ENCODE results near the gene PMPCB. TPM values are rescaled to one million over a fixed set of nuclear protein-coding genes. Genes with fewer than 3 reads are reported as not detected.
"Not testable (repeated sequence)": the region's sequence is repeated elsewhere in the genome, so short reads cannot be mapped to it uniquely, and the experiment has no call there.

The PMPCB gene
- total RNA-seq, 1 donor from 2014 or later: 47.6 TPM

GRCh38 chr7:103273374-103273773 lies 23.9 kb upstream of the PMPCB start:
- not testable (repeated sequence) for H3K27ac Mint-ChIP-seq (ENCODE audit: unreplicated experiment); H3K4me3 Mint-ChIP-seq (ENCODE audit: unreplicated experiment); H3K9ac ChIP-seq (ENCODE audit: low read length); H3K36me3 ChIP-seq (ENCODE audit: insufficient read depth, low read length); H3K27me3 ChIP-seq (ENCODE audit: insufficient read depth, low read length); H3K36me3 Mint-ChIP-seq (ENCODE audit: low read depth, unreplicated experiment); H3K4me3 ChIP-seq (ENCODE audit: insufficient read depth, low read depth, low read length); H3K4me2 ChIP-seq (ENCODE audit: low read length); H3K79me2 ChIP-seq (ENCODE audit: insufficient read depth, low read length); DNase-seq (ENCODE audit: low read depth); H3K4me1 ChIP-seq (ENCODE audit: insufficient read depth, low read length); H3K9me3 ChIP-seq (ENCODE audit: insufficient read depth, low read depth, low read length); H3K9me3 Mint-ChIP-seq (ENCODE audit: unreplicated experiment); H4K20me1 ChIP-seq (ENCODE audit: insufficient read depth, low read length); H3K4me1 Mint-ChIP-seq (ENCODE audit: low read depth, unreplicated experiment); FAIRE-seq; H2AFZ ChIP-seq (ENCODE audit: low read depth, low read length); H3K27me3 Mint-ChIP-seq (ENCODE audit: low read depth, unreplicated experiment); H3K27ac ChIP-seq (ENCODE audit: low read depth, low read length)

- not testable (repeated sequence) for H3K4me1 Mint-ChIP-seq (ENCODE audit: low read depth, unreplicated experiment); FAIRE-seq; H3K9me3 Mint-ChIP-seq (ENCODE audit: unreplicated experiment)
Measured at GRCh38 chr7:103274867-103275266, 22.4 kb upstream of the PMPCB start.

GRCh38 chr7:103278195-103278594 lies 19.0 kb upstream of the PMPCB start:
- H3K79me2 ChIP-seq (ENCODE audit: insufficient read depth, low read length); H3K27ac Mint-ChIP-seq (ENCODE audit: unreplicated experiment); H3K4me1 Mint-ChIP-seq (ENCODE audit: low read depth, unreplicated experiment); H3K4me3 Mint-ChIP-seq (ENCODE audit: unreplicated experiment); H3K4me3 ChIP-seq (ENCODE audit: insufficient read depth, low read depth, low read length); FAIRE-seq; H3K9me3 ChIP-seq (ENCODE audit: insufficient read depth, low read depth, low read length); H3K4me1 ChIP-seq (ENCODE audit: insufficient read depth, low read length); H4K20me1 ChIP-seq (ENCODE audit: insufficient read depth, low read length); H3K27me3 Mint-ChIP-seq (ENCODE audit: low read depth, unreplicated experiment); H3K9ac ChIP-seq (ENCODE audit: low read length); H3K36me3 ChIP-seq (ENCODE audit: insufficient read depth, low read length); H3K4me2 ChIP-seq (ENCODE audit: low read length); H2AFZ ChIP-seq (ENCODE audit: low read depth, low read length); H3K27me3 ChIP-seq (ENCODE audit: insufficient read depth, low read length); H3K9me3 Mint-ChIP-seq (ENCODE audit: unreplicated experiment); H3K27ac ChIP-seq (ENCODE audit: low read depth, low read length); H3K36me3 Mint-ChIP-seq (ENCODE audit: low read depth, unreplicated experiment); DNase-seq (ENCODE audit: low read depth): not testable (repeated sequence)

More at GRCh38 chr7:103274867-103275266, 22.4 kb upstream of the PMPCB start:
- H4K20me1 ChIP-seq (ENCODE audit: insufficient read depth, low read length); H3K4me3 ChIP-seq (ENCODE audit: insufficient read depth, low read depth, low read length); DNase-seq (ENCODE audit: low read depth); H3K27me3 Mint-ChIP-seq (ENCODE audit: low read depth, unreplicated experiment); H3K4me2 ChIP-seq (ENCODE audit: low read length); H3K4me3 Mint-ChIP-seq (ENCODE audit: unreplicated experiment); H3K27ac ChIP-seq (ENCODE audit: low read depth, low read length); H3K79me2 ChIP-seq (ENCODE audit: insufficient read depth, low read length); H3K36me3 Mint-ChIP-seq (ENCODE audit: low read depth, unreplicated experiment); H3K4me1 ChIP-seq (ENCODE audit: insufficient read depth, low read length); H2AFZ ChIP-seq (ENCODE audit: low read depth, low read length); H3K27ac Mint-ChIP-seq (ENCODE audit: unreplicated experiment); H3K9ac ChIP-seq (ENCODE audit: low read length); H3K9me3 ChIP-seq (ENCODE audit: insufficient read depth, low read depth, low read length); H3K36me3 ChIP-seq (ENCODE audit: insufficient read depth, low read length); H3K27me3 ChIP-seq (ENCODE audit: insufficient read depth, low read length): not testable (repeated sequence)

GRCh38 chr7:103279636-103279962 lies 17.6 kb upstream of the PMPCB start:
- H3K9ac ChIP-seq (ENCODE audit: low read length): peak overlapping the region; percentile 79
- H3K4me2 ChIP-seq (ENCODE audit: low read length): peak overlapping the region; percentile 95
- not testable (repeated sequence) for H3K27ac ChIP-seq (ENCODE audit: low read depth, low read length); H3K4me1 ChIP-seq (ENCODE audit: insufficient read depth, low read length); H4K20me1 ChIP-seq (ENCODE audit: insufficient read depth, low read length); H3K4me1 Mint-ChIP-seq (ENCODE audit: low read depth, unreplicated experiment); H3K79me2 ChIP-seq (ENCODE audit: insufficient read depth, low read length); H3K36me3 Mint-ChIP-seq (ENCODE audit: low read depth, unreplicated experiment); H3K27ac Mint-ChIP-seq (ENCODE audit: unreplicated experiment); H3K9me3 ChIP-seq (ENCODE audit: insufficient read depth, low read depth, low read length); H3K27me3 ChIP-seq (ENCODE audit: insufficient read depth, low read length); FAIRE-seq; H3K27me3 Mint-ChIP-seq (ENCODE audit: low read depth, unreplicated experiment); H3K9me3 Mint-ChIP-seq (ENCODE audit: unreplicated experiment); H3K36me3 ChIP-seq (ENCODE audit: insufficient read depth, low read length)
- peak; percentile 8 for DNase-seq (ENCODE audit: low read depth)
- peak overlapping the region; percentile 67 for H3K4me3 ChIP-seq (ENCODE audit: insufficient read depth, low read depth, low read length)
- H3K4me3 Mint-ChIP-seq (ENCODE audit: unreplicated experiment): peak overlapping the region; percentile 96
- H2AFZ ChIP-seq (ENCODE audit: low read depth, low read length): peak overlapping the region; percentile 95

GRCh38 chr7:103279963-103280802 lies 17.1 kb upstream of the PMPCB start:
- not testable (repeated sequence) for H3K9me3 Mint-ChIP-seq (ENCODE audit: unreplicated experiment); H3K4me1 Mint-ChIP-seq (ENCODE audit: low read depth, unreplicated experiment); H3K79me2 ChIP-seq (ENCODE audit: insufficient read depth, low read length); H3K27me3 ChIP-seq (ENCODE audit: insufficient read depth, low read length); H3K36me3 ChIP-seq (ENCODE audit: insufficient read depth, low read length); H4K20me1 ChIP-seq (ENCODE audit: insufficient read depth, low read length); H3K36me3 Mint-ChIP-seq (ENCODE audit: low read depth, unreplicated experiment); H3K27me3 Mint-ChIP-seq (ENCODE audit: low read depth, unreplicated experiment); H3K4me1 ChIP-seq (ENCODE audit: insufficient read depth, low read length); FAIRE-seq; H3K9me3 ChIP-seq (ENCODE audit: insufficient read depth, low read depth, low read length)
- DNase-seq (ENCODE audit: low read depth): peak; percentile 52
- H3K27ac Mint-ChIP-seq (ENCODE audit: unreplicated experiment): peak overlapping the region; percentile 53
- Histone ChIP-seq H3K9ac (ENCODE audit: low read length) (peak overlapping the region; percentile 79), H2AFZ (ENCODE audit: low read depth, low read length) (peak overlapping the region; percentile 95), H3K4me3 (ENCODE audit: insufficient read depth, low read depth, low read length) (peak overlapping the region; percentile 67), H3K27ac (ENCODE audit: low read depth, low read length) (peak overlapping the region; percentile 4), H3K4me2 (ENCODE audit: low read length) (peak overlapping the region; percentile 95)
- peak overlapping the region; percentile 96 for H3K4me3 Mint-ChIP-seq (ENCODE audit: unreplicated experiment)

- H3K27ac ChIP-seq (ENCODE audit: low read depth, low read length); H3K36me3 Mint-ChIP-seq (ENCODE audit: low read depth, unreplicated experiment): not testable (repeated sequence)
- peak overlapping the region; percentile 79 for H3K9ac ChIP-seq (ENCODE audit: low read length)
Measured at GRCh38 chr7:103280803-103281155, 16.5 kb upstream of the PMPCB start.

More at GRCh38 chr7:103280803-103281155, 16.5 kb upstream of the PMPCB start:
- Histone ChIP-seq H3K4me2 (ENCODE audit: low read length) (peak overlapping the region; percentile 95), H2AFZ (ENCODE audit: low read depth, low read length) (peak overlapping the region; percentile 95), H3K4me3 (ENCODE audit: insufficient read depth, low read depth, low read length) (peak overlapping the region; percentile 67)
- H3K4me1 Mint-ChIP-seq (ENCODE audit: low read depth, unreplicated experiment); H3K36me3 ChIP-seq (ENCODE audit: insufficient read depth, low read length); H3K79me2 ChIP-seq (ENCODE audit: insufficient read depth, low read length); FAIRE-seq; H3K27me3 ChIP-seq (ENCODE audit: insufficient read depth, low read length); H3K9me3 ChIP-seq (ENCODE audit: insufficient read depth, low read depth, low read length); H3K9me3 Mint-ChIP-seq (ENCODE audit: unreplicated experiment); H4K20me1 ChIP-seq (ENCODE audit: insufficient read depth, low read length); H3K27me3 Mint-ChIP-seq (ENCODE audit: low read depth, unreplicated experiment); H3K4me1 ChIP-seq (ENCODE audit: insufficient read depth, low read length): not testable (repeated sequence)
- Mint-ChIP-seq H3K27ac (ENCODE audit: unreplicated experiment) (peak overlapping the region; percentile 24), H3K4me3 (ENCODE audit: unreplicated experiment) (peak overlapping the region; percentile 96)
- DNase-seq (ENCODE audit: low read depth): peak; percentile 9
